ENCODE measurements around the gene LENG9.

LENG9 gene

GRCh38 chr19:54460230-54461005 is 3.2 kb downstream of the LENG9 start:
- Histone ChIP-seq H3K27me3 (ENCODE audit: insufficient read depth, low read length) (no peaks in the 10 kb centered on the region), H3K9me2 (ENCODE audit: low read depth, low read length) (no peaks in the 10 kb centered on the region), H3K4me2 (ENCODE audit: low read length) (no peak overlapping the region), H3K79me2 (ENCODE audit: insufficient read depth, low read length) (no peaks in the 10 kb centered on the region), H3K9ac (ENCODE audit: low read length) (no peak overlapping the region), H3K27ac (ENCODE audit: low read depth, low read length, poor library complexity, severe bottlenecking) (no peak overlapping the region), H2AFZ (ENCODE audit: low read length) (no peak overlapping the region), H4K20me1 (ENCODE audit: insufficient read depth, low read length) (no peaks in the 10 kb centered on the region), H3K9me3 (ENCODE audit: low read length) (no peaks in the 10 kb centered on the region), H3K4me1 (ENCODE audit: insufficient read depth, low read length, severe bottlenecking) (peaks cover 18% of the 10 kb centered on the region), H3K4me3 (ENCODE audit: low read depth, low read length, poor library complexity, severe bottlenecking) (no peak overlapping the region), H3F3A (ENCODE audit: insufficient read depth, low read length) (peaks cover 3% of the 10 kb centered on the region; the same call in 1 of the 2 replicates), H3K36me3 (ENCODE audit: insufficient read depth, low read length) (peaks cover 67% of the 10 kb centered on the region)
- no peak for TF ChIP-seq CTCF (IDR thresholded peaks at IDR 0.05; ENCODE audit: low read length)
- TF ChIP-seq EZH2 (IDR thresholded peaks at IDR 0.05; ENCODE audit: borderline replicate concordance, low read length) = no peak

- no peaks in the 10 kb centered on the region for H3K79me2 ChIP-seq (ENCODE audit: insufficient read depth, low read length)
- H2AFZ ChIP-seq (ENCODE audit: low read length) = no peak overlapping the region
- no peak overlapping the region for H3K9ac ChIP-seq (ENCODE audit: low read length)
- H3K4me3 ChIP-seq (ENCODE audit: low read depth, low read length, poor library complexity, severe bottlenecking) = no peak overlapping the region
- no peak overlapping the region for H3K27ac ChIP-seq (ENCODE audit: low read depth, low read length, poor library complexity, severe bottlenecking)
- peaks cover 18% of the 10 kb centered on the region for H3K4me1 ChIP-seq (ENCODE audit: insufficient read depth, low read length, severe bottlenecking)
- H3K27me3 ChIP-seq (ENCODE audit: insufficient read depth, low read length) = no peaks in the 10 kb centered on the region
- H3K9me3 ChIP-seq (ENCODE audit: low read length) = no peaks in the 10 kb centered on the region
- peaks cover 3% of the 10 kb centered on the region; the same call in 1 of the 2 replicates for H3F3A ChIP-seq (ENCODE audit: insufficient read depth, low read length)
- no peak overlapping the region for H3K4me2 ChIP-seq (ENCODE audit: low read length)
- no peaks in the 10 kb centered on the region for H4K20me1 ChIP-seq (ENCODE audit: insufficient read depth, low read length)
- H3K36me3 ChIP-seq (ENCODE audit: insufficient read depth, low read length) = peaks cover 76% of the 10 kb centered on the region
- no peak for TF ChIP-seq CTCF (IDR thresholded peaks at IDR 0.05; ENCODE audit: low read length)
- TF ChIP-seq EZH2 (IDR thresholded peaks at IDR 0.05; ENCODE audit: borderline replicate concordance, low read length) = no peak
- no peaks in the 10 kb centered on the region for H3K9me2 ChIP-seq (ENCODE audit: low read depth, low read length)
Measured at GRCh38 chr19:54459282-54460229, 4.0 kb downstream of the LENG9 start.

GRCh38 chr19:54458648-54459281 is 4.8 kb downstream of the LENG9 start:
- Histone ChIP-seq H3K4me2 (ENCODE audit: low read length) (no peak overlapping the region), H3K9me2 (ENCODE audit: low read depth, low read length) (no peaks in the 10 kb centered on the region), H3K4me3 (ENCODE audit: low read depth, low read length, poor library complexity, severe bottlenecking) (no peak overlapping the region), H3K36me3 (ENCODE audit: insufficient read depth, low read length) (peaks cover 84% of the 10 kb centered on the region), H3K79me2 (ENCODE audit: insufficient read depth, low read length) (no peaks in the 10 kb centered on the region), H3F3A (ENCODE audit: insufficient read depth, low read length) (peaks cover 3% of the 10 kb centered on the region; the same call in 1 of the 2 replicates), H3K4me1 (ENCODE audit: insufficient read depth, low read length, severe bottlenecking) (peaks cover 14% of the 10 kb centered on the region), H3K27ac (ENCODE audit: low read depth, low read length, poor library complexity, severe bottlenecking) (no peak overlapping the region), H4K20me1 (ENCODE audit: insufficient read depth, low read length) (no peaks in the 10 kb centered on the region), H3K9ac (ENCODE audit: low read length) (no peak overlapping the region), H3K9me3 (ENCODE audit: low read length) (no peaks in the 10 kb centered on the region), H2AFZ (ENCODE audit: low read length) (no peak overlapping the region), H3K27me3 (ENCODE audit: insufficient read depth, low read length) (no peaks in the 10 kb centered on the region)
- no peak for TF ChIP-seq EZH2 (IDR thresholded peaks at IDR 0.05; ENCODE audit: borderline replicate concordance, low read length)
- TF ChIP-seq CTCF (IDR thresholded peaks at IDR 0.05; ENCODE audit: low read length) = no peak

All from OCI-LY1 (cell line).